ENCODE results near the gene RINL.
"Not testable (repeated sequence)": the region's sequence is repeated elsewhere in the genome, so short reads cannot be mapped to it uniquely, and the experiment has no call there.

Gene RINL

GRCh38 chr19:38826856-38827551 lies 51.1 kb downstream of the RINL start:
- Histone ChIP-seq H3K4me3 (IDR thresholded peaks at IDR 0.05; ENCODE audit: insufficient read depth, low read depth, low read length) (no peak overlapping the region), H3K79me2 (ENCODE audit: insufficient read depth, low read depth) (peaks cover 9% of the 10 kb centered on the region; the same call in 1 of the 2 replicates), H2AFZ (ENCODE audit: low read depth) (no peak overlapping the region), H4K20me1 (ENCODE audit: insufficient read depth) (no peaks in the 10 kb centered on the region), H3K36me3 (ENCODE audit: insufficient read depth) (peaks cover 4% of the 10 kb centered on the region; the same call in 1 of the 2 replicates), H3K27ac (no peak overlapping the region), H3K9ac (no peak overlapping the region), H3K4me1 (ENCODE audit: low read depth, poor library complexity, severe bottlenecking) (peaks cover 10% of the 10 kb centered on the region), H3K4me2 (no peak overlapping the region), H3K27me3 (ENCODE audit: insufficient read depth, low read depth) (no peaks in the 10 kb centered on the region)
- no peak for TF ChIP-seq CTCF (conservative IDR thresholded peaks at IDR 0.05; ENCODE audit: low read depth, low read length)

- not testable (repeated sequence) for H3K27me3 ChIP-seq (ENCODE audit: insufficient read depth, low read depth); H3K27ac ChIP-seq; H3K4me2 ChIP-seq; H3K4me3 ChIP-seq (IDR thresholded peaks at IDR 0.05; ENCODE audit: insufficient read depth, low read depth, low read length); H3K4me1 ChIP-seq (ENCODE audit: low read depth, poor library complexity, severe bottlenecking); H3K9ac ChIP-seq; H3K79me2 ChIP-seq (ENCODE audit: insufficient read depth, low read depth); H3K36me3 ChIP-seq (ENCODE audit: insufficient read depth); H2AFZ ChIP-seq (ENCODE audit: low read depth); H4K20me1 ChIP-seq (ENCODE audit: insufficient read depth)
Measured at GRCh38 chr19:38825936-38826335, 52.1 kb downstream of the RINL start.

GRCh38 chr19:38821230-38821825 lies 56.7 kb downstream of the RINL start:
- H3K79me2 ChIP-seq (ENCODE audit: insufficient read depth, low read depth); H3K27me3 ChIP-seq (ENCODE audit: insufficient read depth, low read depth); H3K4me1 ChIP-seq (ENCODE audit: low read depth, poor library complexity, severe bottlenecking); H3K4me2 ChIP-seq; H3K27ac ChIP-seq; H2AFZ ChIP-seq (ENCODE audit: low read depth); H3K36me3 ChIP-seq (ENCODE audit: insufficient read depth); H3K4me3 ChIP-seq (IDR thresholded peaks at IDR 0.05; ENCODE audit: insufficient read depth, low read depth, low read length); H4K20me1 ChIP-seq (ENCODE audit: insufficient read depth); H3K9ac ChIP-seq: not testable (repeated sequence)

- H3K4me3 ChIP-seq (IDR thresholded peaks at IDR 0.05; ENCODE audit: insufficient read depth, low read depth, low read length), result no peak overlapping the region
- H2AFZ ChIP-seq (ENCODE audit: low read depth), result no peak overlapping the region
- no peaks in the 10 kb centered on the region for H3K79me2 ChIP-seq (ENCODE audit: insufficient read depth, low read depth)
- no peak for TF ChIP-seq CTCF (conservative IDR thresholded peaks at IDR 0.05; ENCODE audit: low read depth, low read length)
- no peaks in the 10 kb centered on the region for H3K4me1 ChIP-seq (ENCODE audit: low read depth, poor library complexity, severe bottlenecking)
- H3K4me2 ChIP-seq, result no peak overlapping the region
- H3K9ac ChIP-seq, result no peak overlapping the region
- no peaks in the 10 kb centered on the region for H3K36me3 ChIP-seq (ENCODE audit: insufficient read depth)
- H3K27me3 ChIP-seq (ENCODE audit: insufficient read depth, low read depth), result no peaks in the 10 kb centered on the region
- H4K20me1 ChIP-seq (ENCODE audit: insufficient read depth), result no peaks in the 10 kb centered on the region
- H3K27ac ChIP-seq, result no peak overlapping the region
Measured at GRCh38 chr19:38819231-38819920, 58.7 kb downstream of the RINL start.
